BJ (cell line): ENCODE measurements around the gene VPS37D. TPM values are rescaled to one million over a fixed set of nuclear protein-coding genes. Genes with fewer than 3 reads are reported as not detected.
"Not testable (repeated sequence)": the region's sequence is repeated elsewhere in the genome, so short reads cannot be mapped to it uniquely, and the experiment has no call there.

Source experiments
- CTCF ChIA-PET: fragments of 350-600 bp; formaldehyde crosslinking; extraction: SDS; loops from one replicate; lab custom pipeline; 2021; ENCODE audit warnings: antibody characterized with exemption, inconsistent platforms; lab: Yijun Ruan, JAX
- POLR2A ChIA-PET: fragments of 300-600 bp; sonication (Branson Sonifier 250); formaldehyde crosslinking; extraction: SDS; loops from one replicate; lab custom pipeline; 2021; ENCODE audit warnings: antibody characterized with exemption; lab: Charles Lee
- DNase-seq: peaks from one replicate; pipeline ENCODE4 v3.0.0-alpha.2; 2011; ENCODE audit warnings: low read depth
- H3K27me3 ChIP-seq: 2 replicates; pipeline ENCODE4 v1.6.0; 2011; ENCODE audit warnings: low read length; ENCODE audit not compliant: control insufficient read depth, insufficient read depth
- H3K36me3 ChIP-seq: 2 replicates; pipeline ENCODE4 v1.5.1; 2011; ENCODE audit warnings: low read length; ENCODE audit not compliant: control insufficient read depth, insufficient read depth
- H3K4me3 ChIP-seq: 2 replicates; pipeline ENCODE4 v1.5.1; 2011; ENCODE audit warnings: low read depth, mild to moderate bottlenecking, control low read depth, low read length
- CTCF ChIP-seq: IDR thresholded peaks from 2 replicates; pipeline ENCODE4 v1.5.1; 2011; ENCODE audit warnings: low read depth, mild to moderate bottlenecking, control low read depth, inconsistent platforms, low read length, moderate library complexity; ENCODE audit not compliant: insufficient read depth
- polyA plus RNA-seq: library from polyadenylated mRNA; depleted of rRNA; stranded (reverse); fragments of >200 nt; gene quantifications from 2 replicates; pipeline ENCODE4 v1.2.3, GENCODE V29; 2011; rRNA removed
- small RNA-seq: library from RNA; depleted of rRNA; stranded (forward); fragments of <200 nt; gene quantifications from one replicate; pipeline ENCODE3, GENCODE V24; 2012; ENCODE audit warnings: low replicate concordance, low read depth; ENCODE audit not compliant: insufficient read length

The VPS37D gene
- polyA plus RNA-seq, 1 experiment = 3.3 TPM

DNA sequence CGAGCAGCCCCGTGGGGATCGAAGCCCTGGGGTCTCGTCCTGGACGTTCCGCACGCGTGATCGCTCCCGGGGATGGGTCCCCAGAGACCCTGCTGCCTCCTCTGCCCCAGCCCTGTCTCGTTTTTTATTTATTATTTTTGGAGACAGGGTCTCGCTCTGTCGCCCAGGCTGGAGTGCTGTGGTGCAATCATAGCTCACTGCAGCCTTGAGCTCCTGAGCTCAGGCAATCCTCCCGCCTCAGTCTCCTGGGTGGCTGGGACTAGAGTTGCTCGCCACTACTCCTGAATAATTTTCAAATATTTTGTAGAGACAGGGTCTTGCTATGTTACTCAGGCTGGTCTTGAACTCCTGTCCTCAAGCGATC is 52.2 kb downstream of the VPS37D start:
- TF ChIP-seq CTCF = no peak
- H3K36me3 ChIP-seq = no peaks in the 10 kb centered on the region
- peak overlapping the region; percentile 43 for H3K4me3 ChIP-seq
- DNase-seq = no peak
- POLR2A ChIA-PET = no interaction called here
- CTCF ChIA-PET = interaction anchor here (0.6 to 1.9 kb wide), 10 partner anchors 15 to 131 kb away, joined by 3 to 18 read pairs (median 3); no protein-coding TSS in a partner anchor
- H3K27me3 ChIP-seq = no peaks in the 10 kb centered on the region

- POLR2A ChIA-PET, DNase-seq, H3K36me3 ChIP-seq, H3K4me3 ChIP-seq, H3K27me3 ChIP-seq: not testable (repeated sequence)
- CTCF ChIA-PET = interaction anchor here (0.8 to 1.9 kb wide), 6 partner anchors 16 to 114 kb away, joined by 3 to 18 read pairs (median 3); no protein-coding TSS in a partner anchor
Observed at GRCh38 chr7:73720443-73720842, 52.8 kb downstream of the VPS37D start.

DNA sequence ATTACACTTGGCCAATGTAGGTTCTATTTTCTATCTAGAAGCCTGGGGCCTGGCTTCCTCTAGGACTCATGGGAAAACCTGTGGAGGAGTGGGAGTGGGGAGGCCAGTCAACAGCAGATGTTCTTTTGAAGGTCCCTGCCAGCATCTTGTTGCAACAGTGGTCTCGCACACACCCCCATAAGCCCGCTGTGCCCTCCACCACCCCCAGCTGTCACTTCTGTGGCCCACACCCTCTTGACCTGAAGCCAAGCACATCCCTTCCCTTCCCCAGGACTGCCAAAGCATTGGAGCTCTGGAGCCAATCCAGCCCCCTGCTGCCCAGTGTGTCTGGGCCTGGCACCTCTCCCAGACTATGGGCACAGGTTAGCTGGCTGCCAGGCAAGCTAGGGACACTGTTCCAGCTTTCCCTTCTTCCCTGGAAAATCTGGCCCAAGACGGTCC is 53.8 kb downstream of the VPS37D start:
- CTCF ChIA-PET = interaction anchor here (6.2 kb wide), 1 partner anchor 116 kb away, joined by 159 read pairs; no protein-coding TSS in a partner anchor
- no peak for DNase-seq
- POLR2A ChIA-PET = interaction anchor here (0.6 kb wide), 1 partner anchor 10 kb away, joined by 3 read pairs; no protein-coding TSS in a partner anchor
- Histone ChIP-seq H3K4me3 (no peak overlapping the region), H3K36me3 (no peaks in the 10 kb centered on the region), H3K27me3 (no peaks in the 10 kb centered on the region)
- TF ChIP-seq CTCF = no peak

Small RNA genes within 50 kb of the gene (small RNA-seq; reads per million reads assigned to genes)
- gene MIR4284 = not detected

Other genes with a start within 250 kb of the VPS37D start
- gene FZD9, start 234.1 kb upstream of the VPS37D start, polyA plus RNA-seq = 0.33 and 0.38 TPM in 2 replicates
- 12.4 and 18.8 TPM in 2 replicates for gene BAZ1B, start 145.5 kb upstream of the VPS37D start, polyA plus RNA-seq
- 65.2 and 89.6 TPM in 2 replicates for gene BCL7B, start 110.1 kb upstream of the VPS37D start, polyA plus RNA-seq
- 40.6 and 63.7 TPM in 2 replicates for gene TBL2, start 89.3 kb upstream of the VPS37D start, polyA plus RNA-seq
- not detected in 2 replicates for gene MLXIPL, start 43.3 kb upstream of the VPS37D start, polyA plus RNA-seq
- gene DNAJC30, start 15.6 kb downstream of the VPS37D start, polyA plus RNA-seq = 6.4 and 6.9 TPM in 2 replicates
- gene BUD23, start 15.8 kb downstream of the VPS37D start, polyA plus RNA-seq = 66.9 and 69.8 TPM in 2 replicates
- 10.7 and 12.2 TPM in 2 replicates for gene STX1A, start 51.8 kb downstream of the VPS37D start, polyA plus RNA-seq
- gene ABHD11, start 71.0 kb downstream of the VPS37D start, polyA plus RNA-seq = 11.6 and 16.9 TPM in 2 replicates
- not detected in 2 replicates for gene CLDN3, start 102.4 kb downstream of the VPS37D start, polyA plus RNA-seq
- gene CLDN4, start 163.2 kb downstream of the VPS37D start, polyA plus RNA-seq = 0.07 and 0.18 TPM in 2 replicates
- gene METTL27, start 174.7 kb downstream of the VPS37D start, polyA plus RNA-seq = 1.1 and 1.5 TPM in 2 replicates
- not detected in 2 replicates for gene TMEM270, start 193.3 kb downstream of the VPS37D start, polyA plus RNA-seq